ENCODE results near the gene CACNA1B.
"Not testable (repeated sequence)": the region's sequence is repeated elsewhere in the genome, so short reads cannot be mapped to it uniquely, and the experiment has no call there.

GRCh38 chr9:138140980-138141379, 263.4 kb downstream of the CACNA1B start:
- TF ChIP-seq, protein P1, sequence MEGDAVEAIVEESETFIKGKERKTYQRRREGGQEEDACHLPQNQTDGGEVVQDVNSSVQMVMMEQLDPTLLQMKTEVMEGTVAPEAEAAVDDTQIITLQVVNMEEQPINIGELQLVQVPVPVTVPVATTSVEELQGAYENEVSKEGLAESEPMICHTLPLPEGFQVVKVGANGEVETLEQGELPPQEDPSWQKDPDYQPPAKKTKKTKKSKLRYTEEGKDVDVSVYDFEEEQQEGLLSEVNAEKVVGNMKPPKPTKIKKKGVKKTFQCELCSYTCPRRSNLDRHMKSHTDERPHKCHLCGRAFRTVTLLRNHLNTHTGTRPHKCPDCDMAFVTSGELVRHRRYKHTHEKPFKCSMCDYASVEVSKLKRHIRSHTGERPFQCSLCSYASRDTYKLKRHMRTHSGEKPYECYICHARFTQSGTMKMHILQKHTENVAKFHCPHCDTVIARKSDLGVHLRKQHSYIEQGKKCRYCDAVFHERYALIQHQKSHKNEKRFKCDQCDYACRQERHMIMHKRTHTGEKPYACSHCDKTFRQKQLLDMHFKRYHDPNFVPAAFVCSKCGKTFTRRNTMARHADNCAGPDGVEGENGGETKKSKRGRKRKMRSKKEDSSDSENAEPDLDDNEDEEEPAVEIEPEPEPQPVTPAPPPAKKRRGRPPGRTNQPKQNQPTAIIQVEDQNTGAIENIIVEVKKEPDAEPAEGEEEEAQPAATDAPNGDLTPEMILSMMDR (IDR thresholded peaks at IDR 0.05), result not testable (repeated sequence)
- not testable (repeated sequence) for TF ChIP-seq POLR2AphosphoS5 (IDR thresholded peaks at IDR 0.05); POLR2A (IDR thresholded peaks at IDR 0.05; ENCODE audit: low read depth); EP300 (IDR thresholded peaks at IDR 0.05)

Data from esophagus muscularis mucosa (tissue), 4 donors.